IPS DF 6.9 (cell line): ENCODE data around the gene CCDC71L.
"Not testable (repeated sequence)": the region's sequence is repeated elsewhere in the genome, so short reads cannot be mapped to it uniquely, and the experiment has no call there.

Source experiments
- DNase-seq: peaks from one replicate; pipeline ENCODE4 v3.0.0-alpha.2; 2013; ENCODE audit warnings: low read depth, low spot score
- H3K27ac ChIP-seq: one replicate; pipeline ENCODE4 v1.5.1; 2013; ENCODE audit warnings: low read length, control low read depth
- H3K27me3 ChIP-seq: 2 replicates; pipeline ENCODE4 v1.6.1; 2013; ENCODE audit warnings: mild to moderate bottlenecking, low read length; ENCODE audit not compliant: control insufficient read depth, insufficient read depth
- H3K36me3 ChIP-seq: 2 replicates; pipeline ENCODE4 v1.6.1; 2013; ENCODE audit warnings: low read length; ENCODE audit not compliant: control insufficient read depth, insufficient read depth
- H3K4me1 ChIP-seq: 2 replicates; pipeline ENCODE4 v1.6.1; 2013; ENCODE audit warnings: low read length; ENCODE audit not compliant: control insufficient read depth, insufficient read depth
- H3K4me3 ChIP-seq: 2 replicates; pipeline ENCODE4 v1.5.1; 2013; ENCODE audit warnings: mild to moderate bottlenecking, low read length
- H3K9me3 ChIP-seq: 2 replicates; pipeline ENCODE4 v1.6.1; 2013; ENCODE audit warnings: low read length, inconsistent platforms; ENCODE audit not compliant: control insufficient read depth, insufficient read depth
- WGBS: extraction: QIAGEN DNeasy Blood & Tissue Kit; methylation state at CpG from one replicate; pipeline ENCODE4 v1.1.7; 2013; ENCODE audit warnings: mixed read lengths, missing lambda C conversion rate; ENCODE audit not compliant: insufficient read length, insufficient coverage; 5-methylcytosine and 5-hydroxymethylcytosine counted together

CCDC71L gene

DNA sequence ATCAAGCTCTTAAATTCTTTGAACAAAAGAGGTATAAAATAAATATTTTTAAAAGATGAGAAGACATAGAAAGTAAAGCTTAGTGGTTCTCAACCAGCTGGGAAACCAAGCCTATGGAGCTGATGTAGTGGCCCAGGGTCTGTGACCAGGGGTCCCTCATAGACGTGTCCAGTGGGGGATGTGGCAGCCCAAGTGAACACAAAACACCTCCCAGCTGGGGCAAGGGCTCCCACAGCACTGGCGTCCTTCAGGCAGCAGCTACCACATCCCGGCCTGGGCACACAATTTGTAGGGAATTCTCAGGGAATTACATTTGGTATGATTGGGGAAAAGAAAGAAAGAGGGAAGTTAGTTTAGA, 17.8 kb upstream of the CCDC71L start:
- Histone ChIP-seq H3K4me3 (no peak overlapping the region), H3K9me3 (no peaks in the 10 kb centered on the region), H3K27ac (no peak overlapping the region), H3K36me3 (no peaks in the 10 kb centered on the region), H3K27me3 (no peaks in the 10 kb centered on the region), H3K4me1 (no peaks in the 10 kb centered on the region)
- DNase-seq = no peak
- WGBS = no CpG with 5 or more reads among the region's 3 CpGs

DNA sequence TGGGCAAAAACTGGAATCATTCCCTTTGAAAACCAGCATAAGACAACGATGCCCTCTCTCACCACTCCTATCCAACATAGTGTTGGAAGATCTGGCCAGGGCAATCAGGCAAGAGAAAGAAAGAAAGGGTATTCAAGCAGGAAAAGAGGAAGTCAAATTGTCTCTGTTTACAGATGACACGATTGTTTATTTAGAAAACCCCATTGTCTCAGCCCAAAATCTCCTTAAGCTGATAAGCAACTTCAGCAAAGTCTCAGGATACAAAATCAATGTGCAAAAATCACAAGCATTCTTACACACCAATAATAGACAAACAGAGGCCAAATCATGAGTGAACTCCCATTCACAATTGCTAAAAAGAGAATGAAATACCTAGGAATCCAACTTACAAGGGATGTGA, 15.5 kb upstream of the CCDC71L start:
- H3K9me3 ChIP-seq, DNase-seq: not testable (repeated sequence)
- no CpG with 5 or more reads among the region's 2 CpGs for WGBS

DNA sequence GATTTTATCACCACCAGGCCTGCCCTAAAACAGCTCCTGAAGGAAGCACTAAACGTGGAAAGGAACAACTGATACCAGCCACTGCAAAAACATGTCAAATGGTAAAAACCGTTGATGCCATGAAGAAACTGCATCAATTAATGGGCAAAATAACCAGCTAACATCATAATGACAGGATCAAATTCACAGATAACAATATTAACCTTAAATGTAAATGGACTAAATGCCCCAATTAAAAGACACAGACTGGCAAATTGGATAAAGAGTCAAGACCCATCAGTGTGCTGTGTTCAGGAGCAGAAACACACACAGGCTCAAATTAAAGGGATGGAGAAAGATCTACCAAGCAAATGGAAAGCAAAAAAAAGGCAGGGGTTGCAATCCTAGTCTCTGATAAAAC, 12.7 kb upstream of the CCDC71L start:
- not testable (repeated sequence) for H3K9me3 ChIP-seq, H3K27me3 ChIP-seq, H3K4me3 ChIP-seq, H3K36me3 ChIP-seq, DNase-seq, H3K4me1 ChIP-seq, H3K27ac ChIP-seq
- WGBS = no CpG with 5 or more reads among the region's 2 CpGs

More for the DNA sequence above, 15.5 kb upstream of the CCDC71L start:
- not testable (repeated sequence) for H3K4me1 ChIP-seq, H3K27ac ChIP-seq, H3K36me3 ChIP-seq, H3K4me3 ChIP-seq, H3K27me3 ChIP-seq

DNA sequence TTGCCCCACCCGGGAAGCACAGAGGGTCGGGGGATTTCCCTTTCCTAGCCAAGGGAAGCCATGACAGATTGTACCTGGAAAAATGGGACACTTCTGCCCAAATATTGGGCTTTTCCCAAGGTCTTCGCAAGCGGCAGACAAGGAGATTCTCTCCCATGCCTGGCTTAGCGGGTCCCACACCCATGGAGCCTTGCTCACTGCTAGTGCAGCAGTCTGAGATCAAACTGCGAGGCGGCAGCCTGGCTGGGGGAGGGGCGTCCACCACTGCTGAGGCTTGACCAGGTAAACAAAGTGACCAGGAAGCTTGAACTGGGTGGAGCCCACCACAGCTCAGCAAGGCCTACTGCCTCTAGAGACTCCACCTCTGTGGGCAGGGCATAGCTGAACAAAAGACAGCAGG, 11.0 kb upstream of the CCDC71L start:
- H3K4me3 ChIP-seq, H3K27me3 ChIP-seq, H3K9me3 ChIP-seq, DNase-seq, H3K27ac ChIP-seq, H3K4me1 ChIP-seq, H3K36me3 ChIP-seq: not testable (repeated sequence)
- no CpG with 5 or more reads among the region's 8 CpGs for WGBS

DNA sequence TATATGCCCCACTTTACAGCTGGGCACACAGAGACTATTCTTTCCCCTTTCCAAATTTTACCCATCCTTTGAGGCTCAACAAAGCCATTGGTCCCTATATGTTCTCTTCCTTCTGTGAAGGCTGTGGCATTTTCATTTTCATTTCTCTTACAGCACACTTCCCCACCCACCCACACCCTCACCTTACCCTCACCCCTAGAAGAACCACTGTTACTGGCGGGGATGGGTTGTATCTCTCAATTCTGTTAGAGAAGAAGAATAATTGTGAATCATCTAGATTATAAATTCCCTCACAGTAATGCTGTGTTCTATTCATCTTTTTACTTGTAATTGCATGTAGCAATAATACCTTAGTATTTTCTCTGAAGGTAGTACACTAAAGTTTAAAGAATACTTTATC, 10.2 kb upstream of the CCDC71L start:
- Histone ChIP-seq H3K27me3 (no peaks in the 10 kb centered on the region), H3K36me3 (no peaks in the 10 kb centered on the region), H3K4me3 (no peak overlapping the region), H3K4me1 (no peaks in the 10 kb centered on the region; the same call in 1 of the 2 replicates), H3K9me3 (no peaks in the 10 kb centered on the region), H3K27ac (no peak overlapping the region)
- no CpG with 5 or more reads among the region's 1 CpG for WGBS
- DNase-seq = no peak

DNA sequence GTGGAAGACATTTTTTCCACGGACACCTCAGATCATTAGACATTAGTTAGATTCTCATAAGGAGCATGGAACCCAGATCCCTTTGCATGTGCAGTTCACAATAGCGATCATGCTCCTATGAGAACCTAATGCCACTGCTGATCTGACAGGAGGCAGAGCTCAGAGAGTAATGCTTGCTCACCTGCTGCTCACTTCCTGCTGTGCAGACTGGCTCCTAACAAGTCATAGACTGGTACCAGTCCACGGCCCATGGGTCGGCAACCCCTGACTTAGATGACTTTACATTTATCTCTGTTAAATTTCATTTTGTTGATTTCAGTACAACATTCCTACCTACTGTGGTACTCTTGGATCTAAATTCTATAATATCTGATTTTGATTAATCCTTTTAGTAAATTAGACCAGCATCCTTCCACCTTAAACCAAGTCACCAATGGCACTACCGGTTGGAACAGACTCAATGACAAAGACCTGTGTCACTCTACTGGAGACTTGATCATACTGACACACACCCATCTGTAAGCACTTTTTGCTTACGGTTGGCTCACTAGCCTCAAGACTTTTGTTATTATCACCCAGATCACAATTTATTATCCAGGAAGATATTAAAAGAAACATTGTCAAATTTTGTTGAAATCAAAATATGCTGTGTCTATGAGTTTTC, 8.0 kb upstream of the CCDC71L start:
- Histone ChIP-seq H3K27me3 (no peaks in the 10 kb centered on the region), H3K36me3 (no peaks in the 10 kb centered on the region), H3K4me1 (no peaks in the 10 kb centered on the region; the same call in 1 of the 2 replicates), H3K4me3 (no peak overlapping the region), H3K9me3 (no peaks in the 10 kb centered on the region), H3K27ac (no peak overlapping the region)
- no CpG with 5 or more reads among the region's 6 CpGs for WGBS
- no peak for DNase-seq

DNA sequence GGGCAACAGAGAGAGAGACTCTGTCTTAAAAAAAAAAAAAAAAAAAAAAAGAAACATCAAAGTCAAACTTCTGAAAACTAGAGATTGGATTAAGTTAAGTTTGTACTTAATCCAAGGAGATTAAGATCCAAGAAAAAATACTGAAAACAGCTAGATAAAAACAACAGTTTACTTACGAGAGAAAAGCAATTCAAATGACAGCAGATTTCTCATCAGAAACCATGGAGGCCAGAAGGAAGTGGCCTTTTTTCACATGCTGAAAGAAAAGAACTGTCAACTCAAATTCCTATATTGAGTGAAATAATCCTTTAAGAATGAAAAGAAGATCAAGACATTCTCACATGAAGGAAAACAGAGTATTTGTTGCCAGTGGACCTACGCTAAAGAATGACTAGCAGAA, 5.4 kb upstream of the CCDC71L start:
- H3K9me3 ChIP-seq = no peaks in the 10 kb centered on the region
- H3K4me3 ChIP-seq = no peak overlapping the region
- H3K27me3 ChIP-seq = no peaks in the 10 kb centered on the region
- no peak for DNase-seq
- H3K36me3 ChIP-seq = no peaks in the 10 kb centered on the region
- no CpG with 5 or more reads among the region's 2 CpGs for WGBS
- no peaks in the 10 kb centered on the region for H3K4me1 ChIP-seq
- no peak overlapping the region for H3K27ac ChIP-seq

DNA sequence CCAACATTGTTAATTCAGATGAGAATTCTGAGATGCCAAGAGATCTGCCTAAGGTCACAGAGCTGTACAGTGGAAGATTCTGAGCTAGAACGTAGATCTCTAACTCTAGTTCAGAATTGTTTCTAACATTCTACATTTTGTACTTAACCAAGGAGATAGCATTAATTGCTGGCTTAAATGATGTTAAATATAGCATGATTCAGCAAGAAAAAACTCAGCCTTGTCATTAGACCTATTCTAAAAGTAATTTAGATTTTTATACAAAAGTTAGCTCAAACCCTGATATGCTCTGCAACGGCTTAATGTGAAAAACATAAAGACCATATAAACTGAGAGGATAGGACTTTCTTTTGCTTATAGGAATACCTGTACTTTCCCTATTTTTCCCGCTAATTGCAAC, 3.4 kb upstream of the CCDC71L start:
- no peaks in the 10 kb centered on the region for H3K36me3 ChIP-seq
- no peaks in the 10 kb centered on the region for H3K27me3 ChIP-seq
- WGBS = no CpG with 5 or more reads among the region's 3 CpGs
- no peaks in the 10 kb centered on the region for H3K4me1 ChIP-seq
- no peak overlapping the region for H3K4me3 ChIP-seq
- DNase-seq = no peak
- no peaks in the 10 kb centered on the region for H3K9me3 ChIP-seq
- H3K27ac ChIP-seq = no peak overlapping the region

DNA sequence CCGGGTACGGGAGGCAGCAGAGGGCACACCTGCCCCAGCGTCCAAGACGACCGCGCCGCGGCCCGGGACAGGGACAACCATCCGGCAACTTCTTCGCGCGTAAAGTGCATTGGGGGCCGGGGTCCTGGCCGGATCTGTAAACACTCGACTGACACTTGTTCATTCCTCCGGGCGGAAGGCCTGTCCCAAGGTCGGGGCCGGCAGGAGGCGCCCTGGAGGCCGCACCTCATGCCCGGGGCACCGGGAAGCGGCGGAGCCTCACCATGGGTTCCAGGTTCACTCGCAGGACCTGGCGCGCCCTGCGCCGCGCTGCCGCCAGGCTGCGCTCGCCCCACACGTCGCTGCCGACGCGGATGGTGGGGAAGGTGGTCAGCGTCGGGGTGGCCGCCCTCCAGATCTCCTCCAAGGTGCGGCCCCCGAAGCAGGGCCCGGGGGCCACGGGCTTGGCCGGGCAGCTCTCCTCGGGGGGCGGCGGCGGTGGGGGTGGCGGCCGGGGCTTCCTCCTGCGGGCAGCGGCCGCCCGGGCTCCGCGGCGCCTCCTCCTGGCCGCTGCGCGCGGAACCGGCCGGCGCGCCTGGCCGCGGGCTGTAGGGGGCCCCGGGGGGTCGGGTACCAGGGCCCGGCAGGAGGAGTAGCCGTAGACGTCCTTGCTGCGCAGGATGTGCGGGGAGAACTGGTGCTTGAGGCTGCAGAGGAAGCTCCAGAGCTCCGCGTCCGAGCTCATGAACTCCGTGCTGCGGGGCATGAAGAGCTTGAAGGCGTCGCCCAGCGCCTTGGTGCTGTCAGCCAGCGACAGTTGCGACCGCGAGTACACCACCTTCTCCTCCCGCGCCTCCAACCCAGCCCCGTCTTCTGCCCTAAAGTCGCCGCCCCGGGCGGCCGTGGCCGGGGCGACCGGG, 746 bp downstream of the CCDC71L start:
- Histone ChIP-seq H3K36me3 (no peaks in the 10 kb centered on the region), H3K27ac (no peak overlapping the region), H3K4me1 (no peaks in the 10 kb centered on the region; the same call in 1 of the 2 replicates), H3K9me3 (no peaks in the 10 kb centered on the region), H3K4me3 (peak overlapping the region; percentile 75; the same call in 1 of the 2 replicates), H3K27me3 (no peaks in the 10 kb centered on the region)
- no CpG with 5 or more reads among the region's 101 CpGs for WGBS
- peak; percentile 64 for DNase-seq

DNA sequence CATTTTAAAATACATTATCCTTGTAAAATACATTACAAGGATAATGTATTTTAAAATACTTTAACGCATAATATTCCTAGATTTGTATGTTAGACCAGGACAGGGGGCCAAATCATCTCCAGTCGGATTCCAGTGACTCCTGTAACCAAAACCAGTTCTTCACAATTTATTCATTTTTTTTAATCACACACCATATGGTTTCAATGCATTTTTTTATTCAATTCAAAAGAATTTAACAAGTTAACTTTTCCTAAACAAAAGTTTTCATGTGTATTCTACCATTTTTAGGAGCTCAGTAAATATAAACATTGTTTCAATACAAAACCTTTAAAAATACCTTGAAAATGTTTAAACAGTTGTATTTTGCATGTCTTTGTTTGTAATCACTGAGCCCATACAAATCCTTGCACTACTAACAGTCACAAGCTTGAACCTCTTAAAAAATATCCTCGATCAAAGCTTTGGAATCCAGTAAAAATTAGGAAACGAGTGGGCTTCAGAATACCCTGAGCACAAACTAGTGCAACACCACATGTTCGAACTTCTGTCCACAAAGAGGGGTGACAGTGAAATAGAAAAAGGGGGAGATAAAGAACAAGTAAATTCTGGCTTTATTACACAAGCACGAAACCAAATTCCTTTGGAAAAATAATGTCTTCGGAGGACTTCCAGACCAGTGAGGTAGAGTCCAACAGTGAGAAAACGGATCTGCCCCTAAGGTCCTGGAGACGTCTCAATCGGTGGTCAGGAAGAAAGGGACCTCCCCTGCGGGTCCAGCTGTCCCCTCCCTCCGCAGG, 1.6 kb downstream of the CCDC71L start:
- H3K27ac ChIP-seq = no peak overlapping the region
- H3K9me3 ChIP-seq = no peaks in the 10 kb centered on the region
- H3K4me1 ChIP-seq = no peaks in the 10 kb centered on the region; the same call in 1 of the 2 replicates
- no peaks in the 10 kb centered on the region for H3K27me3 ChIP-seq
- H3K4me3 ChIP-seq = peak overlapping the region; percentile 75; the same call in 1 of the 2 replicates
- DNase-seq = no peak
- no CpG with 5 or more reads among the region's 12 CpGs for WGBS
- H3K36me3 ChIP-seq = no peaks in the 10 kb centered on the region
